Superior temporal gyrus (tissue), 1 donor: ENCODE measurements around the gene MAG.
A peak's percentile ranks its signal among the peaks of the same experiment; 100 is the strongest.

Experiments
- DNase-seq: peaks from one replicate; pipeline ENCODE4 v3.0.0-alpha.2; 2016; ENCODE audit errors: extremely low spot score

MAG gene

GRCh38 chr19:35265126-35265899 is 26.6 kb upstream of the MAG start:
- no peak for DNase-seq

- DNase-seq, result no peak
These were observed 26.0 kb upstream of the MAG start for GRCh38 chr19:35265900-35266519.

GRCh38 chr19:35266520-35267352 is 25.2 kb upstream of the MAG start:
- DNase-seq, result no peak

- peak; percentile 40 for DNase-seq
These were observed 24.6 kb upstream of the MAG start for GRCh38 chr19:35267353-35267817.

- DNase-seq, result peak; percentile 53
These were observed 24.0 kb upstream of the MAG start for GRCh38 chr19:35267818-35268535.

GRCh38 chr19:35268536-35269437 is 23.2 kb upstream of the MAG start, which contains the start of gene USF2:
TSS of gene USF2 (plus strand) at chr19:35268962. CDS start at chr19:35269102, 140 bp downstream.
- DNase-seq, result peak; percentile 80

GRCh38 chr19:35269438-35270117 is 22.4 kb upstream of the MAG start:
- DNase-seq, result peak; percentile 76

- DNase-seq, result no peak
These were observed 21.6 kb upstream of the MAG start for GRCh38 chr19:35270381-35270811.

- DNase-seq, result no peak
These were observed 20.4 kb upstream of the MAG start for GRCh38 chr19:35271546-35271945.

GRCh38 chr19:35272122-35272719 is 19.7 kb upstream of the MAG start:
- no peak for DNase-seq

GRCh38 chr19:35272954-35273649 is 18.9 kb upstream of the MAG start:
- DNase-seq, result no peak

- DNase-seq, result peak; percentile 29
These were observed 18.2 kb upstream of the MAG start for GRCh38 chr19:35273686-35274259.

- DNase-seq, result no peak
These were observed 17.6 kb upstream of the MAG start for GRCh38 chr19:35274323-35274722.

GRCh38 chr19:35276706-35277281 is 15.2 kb upstream of the MAG start:
- DNase-seq, result no peak

GRCh38 chr19:35278578-35279284 is 13.2 kb upstream of the MAG start:
- no peak for DNase-seq

- no peak for DNase-seq
These were observed 12.6 kb upstream of the MAG start for GRCh38 chr19:35279374-35279773.

- no peak for DNase-seq
These were observed 11.8 kb upstream of the MAG start for GRCh38 chr19:35279985-35280821.
